HG03060 (cell line): Measurements from ENCODE around the gene PFKFB1.

Experiments used
- ATAC-seq: cut with Tn5 transposase; IDR thresholded peaks from one replicate; pipeline ENCODE4 v1.9.1; 2021; ENCODE audit warnings: low read depth, moderate number of reproducible peaks; ENCODE audit not compliant: unreplicated experiment

The PFKFB1 gene

DNA sequence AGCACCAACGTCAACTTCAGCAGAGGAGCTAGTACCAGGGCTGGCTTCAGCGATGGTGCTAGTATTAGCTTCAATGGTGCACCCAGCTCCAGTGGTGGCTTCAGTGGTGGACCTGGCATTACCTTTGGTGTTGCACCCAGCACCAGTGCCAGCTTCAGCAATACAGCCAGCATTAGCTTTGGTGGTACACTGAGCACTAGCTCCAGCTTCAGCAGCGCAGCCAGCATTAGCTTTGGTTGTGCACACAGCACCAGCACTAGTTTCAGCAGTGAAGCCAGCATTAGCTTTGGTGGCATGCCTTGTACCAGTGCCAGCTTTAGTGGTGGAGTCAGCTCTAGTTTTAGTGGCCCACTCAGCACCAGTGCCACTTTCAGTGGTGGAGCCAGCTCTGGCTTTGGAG, 65.1 kb downstream of the PFKFB1 start:
- no peak for ATAC-seq

DNA sequence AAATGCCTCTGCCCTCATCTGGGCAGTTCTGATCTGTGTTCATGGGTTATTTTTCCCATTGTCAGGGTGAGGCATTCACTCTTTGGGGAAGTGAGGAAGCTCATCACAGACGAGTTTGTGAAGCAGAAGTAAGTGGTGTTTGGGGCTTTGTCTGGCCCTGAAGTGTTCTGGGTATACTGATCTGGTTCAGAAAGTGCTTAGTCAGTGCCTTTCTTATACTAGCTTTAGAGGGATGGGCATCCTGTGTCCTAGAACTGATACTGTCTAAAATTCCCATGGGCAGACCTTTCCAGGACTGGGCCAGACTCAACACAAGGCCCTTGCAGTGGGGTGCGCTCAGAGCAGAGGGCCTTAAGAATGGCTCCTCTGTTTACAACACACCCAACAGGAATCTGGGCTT, 67.0 kb downstream of the PFKFB1 start:
- no peak for ATAC-seq

DNA sequence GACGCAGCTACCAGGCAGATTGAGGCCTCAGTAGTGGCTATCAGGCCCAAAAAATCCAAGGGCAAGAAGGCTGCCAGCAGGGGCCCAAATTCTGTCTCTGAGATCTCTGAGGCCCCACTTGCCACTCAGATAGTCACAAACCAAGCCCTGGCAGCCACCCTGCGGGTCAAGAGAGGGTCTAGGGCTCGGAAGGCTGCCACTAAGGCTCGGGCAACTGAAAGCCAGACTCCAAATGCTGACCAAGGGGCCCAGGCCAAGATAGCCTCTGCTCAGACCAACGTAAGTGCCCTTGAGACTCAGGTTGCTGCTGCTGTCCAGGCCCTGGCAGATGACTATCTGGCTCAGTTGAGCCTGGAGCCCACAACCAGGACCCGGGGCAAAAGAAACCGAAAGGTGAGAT, 70.6 kb downstream of the PFKFB1 start:
- ATAC-seq = no peak

DNA sequence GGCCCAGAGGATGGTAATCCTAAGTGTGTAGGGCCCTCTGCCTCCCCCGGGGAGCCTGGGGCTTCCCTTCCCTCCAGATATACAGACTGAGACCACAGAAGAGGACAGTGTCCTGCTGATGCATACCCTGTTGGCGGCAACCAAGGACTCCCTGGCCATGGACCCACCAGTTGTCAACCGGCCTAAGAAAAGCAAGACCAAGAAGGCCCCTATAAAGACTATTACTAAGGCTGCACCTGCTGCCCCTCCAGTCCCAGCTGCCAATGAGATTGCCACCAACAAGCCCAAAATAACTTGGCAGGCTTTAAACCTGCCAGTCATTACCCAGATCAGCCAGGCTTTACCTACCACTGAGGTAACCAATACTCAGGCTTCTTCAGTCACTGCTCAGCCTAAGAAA, 71.4 kb downstream of the PFKFB1 start:
- ATAC-seq = no peak

DNA sequence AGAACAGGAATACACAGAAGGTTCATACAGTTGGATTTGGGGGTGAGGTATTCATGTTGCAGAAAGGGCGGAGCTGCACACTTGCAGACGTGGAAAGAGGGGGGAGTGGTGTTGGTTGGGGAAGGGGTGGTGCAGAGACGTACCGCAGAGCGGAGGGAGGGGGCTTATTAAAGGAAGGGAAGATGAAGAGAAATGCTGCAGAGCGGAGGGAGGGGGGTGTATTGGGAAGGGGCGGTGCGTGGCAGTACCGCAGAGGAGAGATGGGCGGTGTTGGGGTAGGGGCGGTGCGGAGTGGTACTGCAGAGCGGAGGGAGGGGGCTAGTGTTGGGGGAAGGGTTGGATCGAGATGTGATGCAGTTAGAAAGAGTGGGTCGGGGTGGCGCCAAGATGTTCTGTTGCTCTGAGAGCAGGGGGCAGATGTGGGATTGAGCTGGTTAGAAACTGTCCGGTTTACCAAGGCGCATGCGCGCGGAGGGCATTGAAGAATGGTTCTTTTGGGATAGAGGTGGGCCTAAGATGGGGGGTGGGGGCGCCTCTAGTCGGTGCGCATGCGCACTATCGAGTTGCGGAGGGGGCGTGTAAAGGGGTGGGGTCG, 72.5 kb downstream of the PFKFB1 start:
- ATAC-seq = no peak

DNA sequence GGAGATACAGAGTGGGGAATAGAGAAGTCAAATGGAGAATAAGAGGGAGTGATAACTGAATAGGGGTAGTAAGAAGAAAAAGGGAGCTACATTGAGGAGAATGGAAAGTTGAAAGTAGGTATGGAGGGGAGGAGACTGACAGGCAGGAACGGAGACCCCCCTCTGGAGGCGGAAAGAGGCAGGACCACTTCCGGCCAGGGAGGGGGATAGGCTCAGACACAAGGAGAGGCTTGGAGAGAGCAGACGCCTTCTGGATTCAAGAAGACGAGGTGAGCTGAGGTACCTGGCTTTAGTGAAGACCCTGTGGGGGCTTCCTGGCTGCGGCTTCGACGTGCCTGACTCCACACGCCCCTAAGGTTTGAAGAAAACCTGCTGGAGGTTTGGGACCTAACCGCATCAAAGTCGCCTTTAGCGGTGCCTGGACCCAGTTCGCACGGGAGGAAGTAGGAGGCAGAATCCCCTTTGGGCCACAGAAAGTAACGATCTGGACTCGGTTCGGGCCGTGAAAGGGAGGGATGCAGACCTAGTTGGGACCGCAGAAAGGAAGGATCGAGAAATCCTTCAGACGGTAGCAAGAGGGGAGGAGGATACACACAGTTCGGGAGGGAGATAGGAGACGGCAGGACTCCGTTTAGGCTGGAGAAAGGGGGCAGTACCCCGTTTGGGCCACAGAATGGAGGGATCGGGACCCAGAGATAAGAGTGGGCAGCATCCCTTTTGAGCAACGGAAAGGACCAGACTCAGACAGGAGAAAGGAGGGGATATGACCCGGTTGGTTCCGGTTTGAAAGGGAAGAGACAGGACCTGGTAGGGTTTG, 73.2 kb downstream of the PFKFB1 start, which contains the start of gene TRO:
TRO (plus strand) TSS at position 215 of the 817 bp plus-strand sequence. CDS start 1,423 bp downstream, outside the sequence.
- ATAC-seq = no peak

DNA sequence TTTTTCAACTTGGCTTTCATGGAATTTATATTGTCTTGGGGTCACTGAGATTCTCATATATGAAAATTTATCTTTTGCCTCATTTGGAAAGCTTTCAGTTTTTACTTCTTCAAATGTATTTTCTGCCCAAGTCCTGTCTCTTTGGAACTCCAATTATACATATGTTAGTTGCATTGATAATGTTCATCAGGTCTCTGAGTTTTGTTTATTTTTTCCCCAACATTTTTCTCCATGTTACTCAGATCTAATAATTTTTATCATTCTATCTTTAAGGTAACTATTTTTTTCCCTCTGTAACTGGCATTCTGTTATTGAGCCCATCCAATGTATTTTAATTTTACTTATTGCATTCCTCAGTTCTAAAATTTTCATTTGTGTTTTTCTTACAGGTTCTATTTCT, 84.0 kb downstream of the PFKFB1 start:
- ATAC-seq = no peak

DNA sequence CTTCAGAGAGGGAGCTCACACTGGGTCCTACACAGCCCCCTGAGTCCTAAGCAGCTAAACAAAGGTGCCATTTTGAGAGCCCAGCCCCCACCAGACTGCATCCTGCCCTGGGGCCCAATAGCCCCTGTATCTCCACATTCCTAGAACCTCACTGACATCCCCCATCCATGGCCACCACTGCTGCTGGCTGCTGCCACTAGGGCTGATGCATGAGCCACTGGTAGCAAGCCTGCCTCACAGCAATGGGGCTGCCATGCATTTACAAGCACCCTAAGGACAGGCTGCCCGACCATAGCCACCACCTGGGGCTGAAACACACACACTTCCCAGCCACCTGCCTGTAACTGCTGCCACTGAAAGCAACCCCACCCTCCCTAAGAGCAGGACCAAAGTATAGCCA, 99.8 kb downstream of the PFKFB1 start:
- ATAC-seq = no peak

DNA sequence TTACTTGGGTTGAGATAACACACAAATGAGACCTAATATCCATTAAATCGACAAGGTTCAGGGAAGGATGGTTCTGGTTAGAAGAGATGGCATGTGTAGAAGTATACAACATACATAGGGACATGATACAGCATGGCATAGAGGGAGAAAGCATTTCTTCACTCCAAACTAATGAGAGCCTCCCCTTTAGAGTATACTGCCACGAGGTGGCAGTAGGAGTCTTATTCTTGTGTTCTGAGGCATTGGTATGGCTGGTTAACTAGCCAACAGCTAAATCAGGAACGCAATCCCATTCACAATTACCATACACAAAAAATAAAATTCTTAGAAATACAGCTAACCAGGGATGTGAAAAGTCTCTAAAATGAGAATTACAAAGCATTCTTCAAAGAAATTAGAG, 102.4 kb downstream of the PFKFB1 start:
- no peak for ATAC-seq

DNA sequence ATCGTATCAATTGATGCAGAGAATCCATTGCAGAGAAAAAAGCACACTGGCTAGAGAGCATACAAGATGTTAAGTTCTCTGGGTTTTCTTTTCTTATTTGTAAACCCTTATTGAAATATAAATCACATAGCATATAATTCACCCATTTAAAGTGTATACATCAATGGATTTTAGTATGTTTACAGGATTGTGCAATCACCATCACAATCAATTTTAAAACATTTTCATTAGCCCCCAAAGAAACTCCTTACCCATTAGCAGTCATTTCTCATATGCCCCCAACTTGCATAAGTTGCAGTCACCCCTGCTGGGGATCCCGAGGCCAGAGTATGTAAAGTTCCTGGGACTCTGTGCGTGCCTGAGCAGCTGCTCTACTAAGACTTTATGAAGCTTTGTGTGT, 108.2 kb downstream of the PFKFB1 start:
- no peak for ATAC-seq
